OCI-LY1 (cell line): ENCODE results near the gene EIF3K.

Experiments used
- H2AFZ ChIP-seq: fragments of 200-600 bp; sonication (generic), shearing (Covaris generic); 2 replicates; pipeline ENCODE4 v1.6.0; 2014; ENCODE audit warnings: antibody characterized with exemption, mild to moderate bottlenecking, low read length
- H3F3A ChIP-seq: fragments of 200-600 bp; sonication (generic), shearing (Covaris generic); 2 replicates; pipeline ENCODE4 v1.6.0; 2014; ENCODE audit warnings: mild to moderate bottlenecking, antibody characterized with exemption, low read length, moderate library complexity; ENCODE audit not compliant: insufficient read depth
- H3K27ac ChIP-seq: fragments of 200-600 bp; sonication (generic); 2 replicates; pipeline ENCODE4 v1.5.1; 2014; ENCODE audit warnings: low read length, mixed run types, mild to moderate bottlenecking, low read depth; ENCODE audit not compliant: poor library complexity, severe bottlenecking
- H3K27me3 ChIP-seq: fragments of 200-600 bp; sonication (generic); 2 replicates; pipeline ENCODE4 v1.6.0; 2014; ENCODE audit warnings: antibody characterized with exemption, mild to moderate bottlenecking, low read length, moderate library complexity; ENCODE audit not compliant: insufficient read depth
- H3K36me3 ChIP-seq: fragments of 200-600 bp; sonication (generic); 2 replicates; pipeline ENCODE4 v1.6.1; 2014; ENCODE audit warnings: mild to moderate bottlenecking, antibody characterized with exemption, low read length, moderate library complexity, mixed read lengths; ENCODE audit not compliant: insufficient read depth
- H3K4me1 ChIP-seq: fragments of 200-600 bp; sonication (generic); 2 replicates; pipeline ENCODE4 v1.5.1; 2014; ENCODE audit warnings: mild to moderate bottlenecking, low read length, moderate library complexity; ENCODE audit not compliant: insufficient read depth, severe bottlenecking
- H3K4me2 ChIP-seq: fragments of 200-600 bp; sonication (generic), shearing (Covaris generic); 2 replicates; pipeline ENCODE4 v1.6.1; 2014; ENCODE audit warnings: low read length
- H3K4me3 ChIP-seq: fragments of 200-600 bp; sonication (generic); 2 replicates; pipeline ENCODE4 v1.5.1; 2014; ENCODE audit warnings: low read length, low read depth, mild to moderate bottlenecking, mixed read lengths; ENCODE audit not compliant: poor library complexity, severe bottlenecking
- H3K79me2 ChIP-seq: fragments of 200-600 bp; shearing (Covaris generic); 2 replicates; pipeline ENCODE4 v1.6.1; 2016; ENCODE audit warnings: mixed run types, low read length, mixed read lengths; ENCODE audit not compliant: insufficient read depth
- H3K9ac ChIP-seq: fragments of 200-600 bp; sonication (generic), shearing (Covaris generic); 2 replicates; pipeline ENCODE4 v1.6.1; 2014; ENCODE audit warnings: mild to moderate bottlenecking, low read length, mixed read lengths
- H3K9me2 ChIP-seq: fragments of 200-600 bp; sonication (generic), shearing (Covaris generic); 2 replicates; pipeline ENCODE4 v1.6.1; 2014; ENCODE audit warnings: low read depth, mild to moderate bottlenecking, low read length, mixed read lengths
- H3K9me3 ChIP-seq: fragments of 200-600 bp; shearing (Covaris generic); 2 replicates; pipeline ENCODE4 v1.6.1; 2014; ENCODE audit warnings: low read length, mixed read lengths
- H4K20me1 ChIP-seq: fragments of 200-600 bp; sonication (generic), shearing (Covaris generic); 2 replicates; pipeline ENCODE4 v1.6.0; 2016; ENCODE audit warnings: mild to moderate bottlenecking, low read length; ENCODE audit not compliant: insufficient read depth
- EZH2 ChIP-seq: fragments of 200-600 bp; sonication (generic), shearing (Covaris generic); IDR thresholded peaks from 2 replicates; pipeline ENCODE4 v1.8.0; 2017; ENCODE audit warnings: borderline replicate concordance, mixed run types, mild to moderate bottlenecking, antibody characterized with exemption, low read length, moderate library complexity, mixed read lengths
- TF ChIP-seq, protein P1 (sequence below): fragments of 200-600 bp; sonication (generic), shearing (Covaris generic); IDR thresholded peaks from 2 replicates; pipeline ENCODE4 v1.5.1; 2017; ENCODE audit warnings: mild to moderate bottlenecking, antibody characterized with exemption, low read length, moderate library complexity, mixed read lengths

EIF3K gene

DNA sequence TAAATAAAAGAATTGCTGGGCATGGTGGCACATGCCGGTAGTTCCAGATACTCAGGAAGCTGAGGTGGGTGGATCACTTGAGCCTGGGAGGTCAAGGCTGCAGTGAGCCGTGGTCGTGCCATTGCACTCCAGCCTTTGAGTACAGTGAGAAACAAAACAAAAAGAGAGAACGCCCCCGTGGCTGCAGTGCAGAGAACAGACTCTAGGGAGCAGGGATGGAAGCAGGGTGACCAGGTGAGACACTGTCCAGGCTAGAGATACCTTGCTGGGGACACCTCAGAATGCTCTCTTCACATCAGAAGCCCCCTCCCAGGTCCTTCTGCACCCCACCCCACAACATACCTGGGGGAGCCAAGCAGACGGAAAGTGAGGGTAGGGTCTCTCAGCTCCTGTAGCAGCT is 26.0 kb upstream of the EIF3K start:
- H3K27me3 ChIP-seq, result no peaks in the 10 kb centered on the region
- no peak overlapping the region for H2AFZ ChIP-seq
- H3K9me3 ChIP-seq, result no peaks in the 10 kb centered on the region
- no peaks in the 10 kb centered on the region for H3K9me2 ChIP-seq
- TF ChIP-seq, protein P1, sequence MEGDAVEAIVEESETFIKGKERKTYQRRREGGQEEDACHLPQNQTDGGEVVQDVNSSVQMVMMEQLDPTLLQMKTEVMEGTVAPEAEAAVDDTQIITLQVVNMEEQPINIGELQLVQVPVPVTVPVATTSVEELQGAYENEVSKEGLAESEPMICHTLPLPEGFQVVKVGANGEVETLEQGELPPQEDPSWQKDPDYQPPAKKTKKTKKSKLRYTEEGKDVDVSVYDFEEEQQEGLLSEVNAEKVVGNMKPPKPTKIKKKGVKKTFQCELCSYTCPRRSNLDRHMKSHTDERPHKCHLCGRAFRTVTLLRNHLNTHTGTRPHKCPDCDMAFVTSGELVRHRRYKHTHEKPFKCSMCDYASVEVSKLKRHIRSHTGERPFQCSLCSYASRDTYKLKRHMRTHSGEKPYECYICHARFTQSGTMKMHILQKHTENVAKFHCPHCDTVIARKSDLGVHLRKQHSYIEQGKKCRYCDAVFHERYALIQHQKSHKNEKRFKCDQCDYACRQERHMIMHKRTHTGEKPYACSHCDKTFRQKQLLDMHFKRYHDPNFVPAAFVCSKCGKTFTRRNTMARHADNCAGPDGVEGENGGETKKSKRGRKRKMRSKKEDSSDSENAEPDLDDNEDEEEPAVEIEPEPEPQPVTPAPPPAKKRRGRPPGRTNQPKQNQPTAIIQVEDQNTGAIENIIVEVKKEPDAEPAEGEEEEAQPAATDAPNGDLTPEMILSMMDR, result no peak
- no peak for TF ChIP-seq EZH2
- H3K4me3 ChIP-seq, result no peak overlapping the region
- H3F3A ChIP-seq, result no peaks in the 10 kb centered on the region
- no peak overlapping the region for H3K9ac ChIP-seq
- no peak overlapping the region for H3K27ac ChIP-seq
- no peaks in the 10 kb centered on the region for H4K20me1 ChIP-seq
- H3K79me2 ChIP-seq, result no peaks in the 10 kb centered on the region
- no peaks in the 10 kb centered on the region for H3K4me1 ChIP-seq
- peaks cover 73% of the 10 kb centered on the region for H3K36me3 ChIP-seq
- H3K4me2 ChIP-seq, result no peak overlapping the region

DNA sequence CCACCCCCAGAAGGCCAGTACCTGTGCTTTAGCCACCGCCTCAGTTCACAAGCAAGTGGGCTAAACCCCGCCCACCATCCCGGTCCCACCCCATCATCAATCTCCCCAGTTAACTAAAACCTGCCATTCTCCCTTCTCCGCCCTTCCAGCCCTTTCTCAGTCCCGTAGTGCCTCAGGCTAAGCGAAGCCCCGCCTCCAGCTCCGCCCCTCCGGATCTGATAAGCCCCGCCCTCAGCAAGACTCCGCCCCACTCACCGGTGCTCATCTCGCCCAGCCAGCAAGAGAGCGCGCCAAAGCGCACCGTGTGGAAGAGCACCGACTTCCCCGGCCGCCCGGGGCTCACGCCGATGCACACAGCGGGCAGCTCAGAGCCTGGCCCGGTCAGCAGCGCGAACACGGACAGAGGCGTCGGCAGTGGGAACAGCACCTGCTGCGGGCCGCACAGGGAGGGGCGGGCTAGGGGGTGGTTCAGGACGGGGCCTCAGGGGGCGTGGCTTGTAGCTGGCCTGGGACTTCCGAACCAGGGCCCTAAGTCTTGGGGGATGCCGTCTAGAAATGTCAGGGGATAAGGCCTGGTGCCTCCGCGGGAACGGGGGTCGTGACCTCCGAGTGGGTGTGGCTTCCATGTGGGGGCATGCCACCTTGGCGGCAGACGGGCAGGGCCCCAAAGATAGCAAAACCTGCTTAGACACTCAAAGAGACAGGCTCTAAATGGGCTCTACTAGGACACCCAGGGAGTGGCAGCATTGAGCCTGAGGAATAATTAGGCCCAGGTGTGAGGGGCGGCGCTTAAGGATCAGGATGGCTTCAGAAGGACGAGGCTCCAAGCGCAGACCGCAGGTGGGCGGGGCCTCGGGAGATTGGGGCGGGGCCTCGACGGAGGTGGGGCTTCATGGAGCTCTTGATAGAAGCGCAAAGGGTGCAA is 22.7 kb upstream of the EIF3K start:
- Histone ChIP-seq H3K36me3 (peaks cover 64% of the 10 kb centered on the region), H3K4me1 (no peaks in the 10 kb centered on the region), H3K4me2 (no peak overlapping the region), H3K27me3 (no peaks in the 10 kb centered on the region), H3K9me2 (no peaks in the 10 kb centered on the region), H3F3A (no peaks in the 10 kb centered on the region), H4K20me1 (no peaks in the 10 kb centered on the region), H3K27ac (no peak overlapping the region), H2AFZ (no peak overlapping the region), H3K9ac (no peak overlapping the region), H3K4me3 (no peak overlapping the region), H3K9me3 (no peaks in the 10 kb centered on the region), H3K79me2 (no peaks in the 10 kb centered on the region)
- TF ChIP-seq, protein P1, result no peak
- no peak for TF ChIP-seq EZH2

DNA sequence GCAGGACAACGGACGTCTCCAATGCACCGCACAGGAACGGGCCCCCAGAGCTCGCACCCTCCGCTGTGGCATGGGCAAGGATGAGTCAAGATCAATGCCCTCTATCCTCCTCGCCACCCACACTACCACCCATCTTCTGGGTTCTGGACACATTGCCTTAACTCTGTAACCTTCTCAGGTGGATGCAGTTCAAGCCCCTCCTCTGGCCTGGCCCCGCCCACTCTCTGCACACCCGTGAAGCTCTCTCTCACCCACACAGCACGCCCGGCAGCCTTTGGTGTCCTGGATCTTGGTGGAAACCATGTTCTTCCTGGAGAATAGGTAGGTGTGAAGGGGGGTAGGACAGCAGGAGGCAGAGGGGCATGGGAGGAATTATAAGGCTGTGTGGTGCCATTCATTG is 21.9 kb upstream of the EIF3K start:
- Histone ChIP-seq H3K27me3 (no peaks in the 10 kb centered on the region), H3K4me3 (no peak overlapping the region), H3K4me1 (no peaks in the 10 kb centered on the region), H3K27ac (no peak overlapping the region), H3K9me3 (no peaks in the 10 kb centered on the region), H3K36me3 (peaks cover 67% of the 10 kb centered on the region), H3K9ac (no peak overlapping the region), H3K4me2 (no peak overlapping the region), H3K9me2 (no peaks in the 10 kb centered on the region), H4K20me1 (no peaks in the 10 kb centered on the region), H3F3A (no peaks in the 10 kb centered on the region), H2AFZ (no peak overlapping the region), H3K79me2 (no peaks in the 10 kb centered on the region)
- TF ChIP-seq, protein P1, result no peak
- TF ChIP-seq EZH2, result no peak
